NB4 (cell line): ENCODE data around the gene HCN2.

Experiments used
- MYC ChIP-seq: IDR thresholded peaks from 2 replicates; pipeline ENCODE4 v1.6.1; 2011; ENCODE audit warnings: low read depth, low read length
- POLR2A ChIP-seq: IDR thresholded peaks from 2 replicates; pipeline ENCODE4 v1.6.1; 2011; ENCODE audit warnings: mild to moderate bottlenecking; ENCODE audit not compliant: insufficient read length; ENCODE audit errors: extremely low read depth
- TF ChIP-seq, protein P1 (sequence below): IDR thresholded peaks from one replicate; pipeline ENCODE4 v1.5.1; 2012; ENCODE audit warnings: low read depth, low read length
- TF ChIP-seq, protein P2 (sequence below): IDR thresholded peaks from 2 replicates; pipeline ENCODE4 v1.6.1; 2011; ENCODE audit warnings: low read depth, low read length

DNA sequence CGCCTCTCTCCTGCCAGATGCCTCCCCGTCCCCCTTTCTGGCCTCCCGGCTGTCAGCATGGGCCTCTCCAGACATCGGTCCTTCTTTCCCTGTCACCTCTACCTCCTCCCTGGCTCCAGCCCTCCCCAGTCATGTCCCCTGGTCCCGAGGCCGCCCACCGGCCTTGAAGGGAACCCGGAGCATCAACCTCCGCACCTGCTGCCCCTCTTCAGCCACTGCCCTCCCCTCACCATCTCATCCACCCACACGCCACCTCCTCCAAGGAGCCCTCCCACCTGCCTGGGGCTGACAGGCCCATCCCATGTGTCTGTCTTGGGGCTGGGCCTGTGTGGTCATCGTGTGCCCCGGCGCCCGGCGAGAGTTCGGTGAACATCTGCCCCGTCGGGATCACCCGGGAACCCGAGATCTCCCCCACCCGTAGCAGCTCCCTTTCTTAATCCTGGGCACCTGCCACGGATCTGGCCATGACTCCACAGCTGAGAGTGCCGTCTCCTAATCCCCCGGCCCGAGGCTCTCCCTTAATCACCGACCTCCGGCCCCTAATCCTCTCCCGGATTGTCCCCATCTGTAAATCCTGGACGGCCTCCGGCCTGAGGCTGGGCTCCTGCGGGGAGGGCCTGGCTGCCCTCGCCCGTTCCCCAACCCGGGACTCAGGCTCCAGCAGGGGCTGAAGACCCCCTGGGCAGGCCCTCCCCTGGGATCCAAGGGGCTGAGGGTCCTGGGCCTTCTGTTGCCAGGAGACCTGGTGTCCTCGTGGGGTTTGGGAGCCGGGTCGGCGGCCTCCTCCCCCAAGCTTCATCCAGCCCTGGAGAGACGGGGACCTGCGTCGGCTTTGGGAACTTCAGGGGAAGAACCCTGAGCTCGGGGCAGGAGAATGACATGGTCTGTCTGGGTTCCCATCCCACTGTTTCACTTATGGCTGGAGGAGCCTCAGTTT lies 5.9 kb downstream of the HCN2 start:
- TF ChIP-seq, protein P1, sequence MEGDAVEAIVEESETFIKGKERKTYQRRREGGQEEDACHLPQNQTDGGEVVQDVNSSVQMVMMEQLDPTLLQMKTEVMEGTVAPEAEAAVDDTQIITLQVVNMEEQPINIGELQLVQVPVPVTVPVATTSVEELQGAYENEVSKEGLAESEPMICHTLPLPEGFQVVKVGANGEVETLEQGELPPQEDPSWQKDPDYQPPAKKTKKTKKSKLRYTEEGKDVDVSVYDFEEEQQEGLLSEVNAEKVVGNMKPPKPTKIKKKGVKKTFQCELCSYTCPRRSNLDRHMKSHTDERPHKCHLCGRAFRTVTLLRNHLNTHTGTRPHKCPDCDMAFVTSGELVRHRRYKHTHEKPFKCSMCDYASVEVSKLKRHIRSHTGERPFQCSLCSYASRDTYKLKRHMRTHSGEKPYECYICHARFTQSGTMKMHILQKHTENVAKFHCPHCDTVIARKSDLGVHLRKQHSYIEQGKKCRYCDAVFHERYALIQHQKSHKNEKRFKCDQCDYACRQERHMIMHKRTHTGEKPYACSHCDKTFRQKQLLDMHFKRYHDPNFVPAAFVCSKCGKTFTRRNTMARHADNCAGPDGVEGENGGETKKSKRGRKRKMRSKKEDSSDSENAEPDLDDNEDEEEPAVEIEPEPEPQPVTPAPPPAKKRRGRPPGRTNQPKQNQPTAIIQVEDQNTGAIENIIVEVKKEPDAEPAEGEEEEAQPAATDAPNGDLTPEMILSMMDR: no peak
- TF ChIP-seq POLR2A: no peak
- TF ChIP-seq, protein P2, sequence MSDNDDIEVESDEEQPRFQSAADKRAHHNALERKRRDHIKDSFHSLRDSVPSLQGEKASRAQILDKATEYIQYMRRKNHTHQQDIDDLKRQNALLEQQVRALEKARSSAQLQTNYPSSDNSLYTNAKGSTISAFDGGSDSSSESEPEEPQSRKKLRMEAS: no peak
- no peak for TF ChIP-seq MYC
